HUES48 (cell line): ENCODE measurements around the gene CMBL.
A peak's percentile ranks its signal among the peaks of the same experiment; 100 is the strongest.

Experiments used
- H3K27ac ChIP-seq: one replicate; pipeline ENCODE4 v1.7.0; 2013; ENCODE audit warnings: low read depth, low read length, inconsistent platforms
- H3K27me3 ChIP-seq: 2 replicates; pipeline ENCODE4 v1.6.1; 2013; ENCODE audit warnings: mild to moderate bottlenecking, low read length; ENCODE audit not compliant: control insufficient read depth, insufficient read depth
- H3K36me3 ChIP-seq: 2 replicates; pipeline ENCODE4 v1.6.1; 2013; ENCODE audit warnings: low read length; ENCODE audit not compliant: control insufficient read depth, insufficient read depth
- H3K4me1 ChIP-seq: 2 replicates; pipeline ENCODE4 v1.6.1; 2013; ENCODE audit warnings: mild to moderate bottlenecking, low read length; ENCODE audit not compliant: control insufficient read depth, insufficient read depth
- H3K4me3 ChIP-seq: 2 replicates; pipeline ENCODE4 v1.5.1; 2013; ENCODE audit warnings: mild to moderate bottlenecking, low read depth, low read length
- H3K9ac ChIP-seq: 2 replicates; pipeline ENCODE4 v1.6.1; 2013; ENCODE audit warnings: mild to moderate bottlenecking, low read depth, low read length, moderate library complexity
- H3K9me3 ChIP-seq: 2 replicates; pipeline ENCODE4 v1.6.1; 2013; ENCODE audit warnings: low read length; ENCODE audit not compliant: control insufficient read depth, insufficient read depth

The CMBL gene

GRCh38 chr5:10306114-10306513 is 1.6 kb downstream of the CMBL start:
- Histone ChIP-seq H3K27ac (no peak overlapping the region), H3K4me3 (0 out of 2 replicates have a peak overlapping the region, but pooled peaks have one; percentile 17), H3K27me3 (peaks cover 12% of the 10 kb centered on the region), H3K9me3 (no peaks in the 10 kb centered on the region), H3K9ac (no peak overlapping the region), H3K36me3 (no peaks in the 10 kb centered on the region), H3K4me1 (peaks cover 15% of the 10 kb centered on the region; the same call in 1 of the 2 replicates)

GRCh38 chr5:10304932-10305331 is 2.8 kb downstream of the CMBL start:
- no peaks in the 10 kb centered on the region for H3K36me3 ChIP-seq
- H3K4me3 ChIP-seq, result no peak overlapping the region
- H3K27me3 ChIP-seq, result peaks cover 12% of the 10 kb centered on the region
- no peak overlapping the region for H3K9ac ChIP-seq
- no peak overlapping the region for H3K27ac ChIP-seq
- no peaks in the 10 kb centered on the region for H3K9me3 ChIP-seq
- H3K4me1 ChIP-seq, result peaks cover 15% of the 10 kb centered on the region; the same call in 1 of the 2 replicates

- Histone ChIP-seq H3K36me3 (no peaks in the 10 kb centered on the region), H3K27me3 (peaks cover 12% of the 10 kb centered on the region), H3K4me3 (no peak overlapping the region), H3K9ac (no peak overlapping the region), H3K27ac (no peak overlapping the region), H3K4me1 (peaks cover 15% of the 10 kb centered on the region; the same call in 1 of the 2 replicates), H3K9me3 (no peaks in the 10 kb centered on the region)
These were observed 4.0 kb downstream of the CMBL start for GRCh38 chr5:10303699-10304170.

- Histone ChIP-seq H3K27me3 (peaks cover 12% of the 10 kb centered on the region), H3K9me3 (no peaks in the 10 kb centered on the region), H3K4me1 (peaks cover 15% of the 10 kb centered on the region; the same call in 1 of the 2 replicates), H3K36me3 (no peaks in the 10 kb centered on the region), H3K27ac (no peak overlapping the region), H3K4me3 (no peak overlapping the region), H3K9ac (no peak overlapping the region)
These were observed 4.5 kb downstream of the CMBL start for GRCh38 chr5:10303201-10303600.

GRCh38 chr5:10301842-10302610 is 5.7 kb downstream of the CMBL start:
- Histone ChIP-seq H3K9ac (no peak overlapping the region), H3K4me1 (peaks cover 14% of the 10 kb centered on the region; the same call in 1 of the 2 replicates), H3K9me3 (no peaks in the 10 kb centered on the region), H3K27ac (no peak overlapping the region), H3K4me3 (no peak overlapping the region), H3K27me3 (peaks cover 8% of the 10 kb centered on the region), H3K36me3 (no peaks in the 10 kb centered on the region)

- H3K27me3 ChIP-seq, result peaks cover under 1% of the 10 kb centered on the region; the same call in 1 of the 2 replicates
- no peaks in the 10 kb centered on the region for H3K36me3 ChIP-seq
These were observed 6.4 kb downstream of the CMBL start for GRCh38 chr5:10301266-10301665.

GRCh38 chr5:10300246-10300645 is 7.5 kb downstream of the CMBL start:
- Histone ChIP-seq H3K27me3 (no peaks in the 10 kb centered on the region), H3K4me1 (no peaks in the 10 kb centered on the region), H3K36me3 (no peaks in the 10 kb centered on the region), H3K9me3 (no peaks in the 10 kb centered on the region), H3K4me3 (no peak overlapping the region), H3K9ac (no peak overlapping the region), H3K27ac (no peak overlapping the region)

More at GRCh38 chr5:10301266-10301665, 6.4 kb downstream of the CMBL start:
- H3K27ac ChIP-seq, result no peak overlapping the region
- H3K4me1 ChIP-seq, result peaks cover 6% of the 10 kb centered on the region; the same call in 1 of the 2 replicates
- H3K9me3 ChIP-seq, result no peaks in the 10 kb centered on the region
- H3K9ac ChIP-seq, result no peak overlapping the region
- no peak overlapping the region for H3K4me3 ChIP-seq

GRCh38 chr5:10297646-10298204 is 10.0 kb downstream of the CMBL start:
- Histone ChIP-seq H3K27ac (no peak overlapping the region), H3K9ac (no peak overlapping the region), H3K9me3 (no peaks in the 10 kb centered on the region), H3K4me3 (no peak overlapping the region), H3K36me3 (no peaks in the 10 kb centered on the region), H3K4me1 (no peaks in the 10 kb centered on the region), H3K27me3 (no peaks in the 10 kb centered on the region)

GRCh38 chr5:10295619-10296326 is 11.9 kb downstream of the CMBL start:
- no peak overlapping the region for H3K27ac ChIP-seq
- no peaks in the 10 kb centered on the region for H3K36me3 ChIP-seq
- 0 out of 2 replicates have a peak, but pooled peaks cover 5% of the 10 kb centered on the region for H3K4me1 ChIP-seq
- no peak overlapping the region for H3K4me3 ChIP-seq
- no peak overlapping the region for H3K9ac ChIP-seq
- H3K9me3 ChIP-seq, result no peaks in the 10 kb centered on the region; the same call in 1 of the 2 replicates
- H3K27me3 ChIP-seq, result no peaks in the 10 kb centered on the region

- Histone ChIP-seq H3K27ac (no peak overlapping the region), H3K9me3 (no peaks in the 10 kb centered on the region; the same call in 1 of the 2 replicates), H3K4me3 (no peak overlapping the region), H3K4me1 (0 out of 2 replicates have a peak, but pooled peaks cover 5% of the 10 kb centered on the region), H3K36me3 (no peaks in the 10 kb centered on the region), H3K9ac (no peak overlapping the region), H3K27me3 (no peaks in the 10 kb centered on the region)
These were observed 13.6 kb downstream of the CMBL start for GRCh38 chr5:10293907-10294662.
